IPS-NIHi7 (cell line): Measurements from ENCODE around the gene SMR3B.

Experiments
- DNase-seq: peaks from one replicate; pipeline ENCODE4 v3.0.0; 2012; ENCODE audit warnings: mixed read lengths; ENCODE audit errors: extremely low spot score

The SMR3B gene

GRCh38 chr4:70382691-70383181 is at the start of gene SMR3B:
TSS of gene SMR3B (plus strand) at chr4:70383131. CDS start at chr4:70384511, 1,380 bp downstream.
- no peak for DNase-seq

GRCh38 chr4:70334681-70335080 is 48.2 kb upstream of the SMR3B start, which contains the start of gene CABS1:
TSS of gene CABS1 (plus strand) at chr4:70334981. CDS start at chr4:70335040, 59 bp downstream.
- no peak for DNase-seq

- no peak for DNase-seq
These were observed 46.9 kb upstream of the SMR3B start for GRCh38 chr4:70336043-70336442.

- no peak for DNase-seq
These were observed 45.0 kb upstream of the SMR3B start for GRCh38 chr4:70337886-70338420.

- no peak for DNase-seq
These were observed 26.7 kb upstream of the SMR3B start for GRCh38 chr4:70356185-70356584.

- DNase-seq, result no peak
These were observed 23.7 kb upstream of the SMR3B start for GRCh38 chr4:70359115-70359661.

GRCh38 chr4:70360460-70360859 is 22.5 kb upstream of the SMR3B start, which contains the start of gene SMR3A:
TSS of gene SMR3A (plus strand) at chr4:70360760. CDS start at chr4:70362116, 1,356 bp downstream.
- DNase-seq, result no peak

- DNase-seq, result no peak
These were observed 18.9 kb upstream of the SMR3B start for GRCh38 chr4:70364002-70364401.

- DNase-seq, result no peak
These were observed 17.5 kb upstream of the SMR3B start for GRCh38 chr4:70365479-70365878.

- no peak for DNase-seq
These were observed 15.1 kb upstream of the SMR3B start for GRCh38 chr4:70367813-70368212.

- DNase-seq, result no peak
These were observed 10.9 kb upstream of the SMR3B start for GRCh38 chr4:70371987-70372386.

- no peak for DNase-seq
These were observed 10.2 kb upstream of the SMR3B start for GRCh38 chr4:70372760-70373159.

GRCh38 chr4:70380578-70380977 is 2.4 kb upstream of the SMR3B start:
- DNase-seq, result no peak

- no peak for DNase-seq
These were observed 9.3 kb downstream of the SMR3B start for GRCh38 chr4:70392057-70392776.

- no peak for DNase-seq
These were observed 14.6 kb downstream of the SMR3B start, which contains the start of gene OPRPN for GRCh38 chr4:70397580-70397979. TSS of gene OPRPN (plus strand) at chr4:70397940. CDS start at chr4:70399286, 1,346 bp downstream.

- no peak for DNase-seq
These were observed 16.4 kb downstream of the SMR3B start for GRCh38 chr4:70399319-70399718.

- no peak for DNase-seq
These were observed 19.8 kb downstream of the SMR3B start for GRCh38 chr4:70402762-70403161.

GRCh38 chr4:70405765-70406164 is 22.8 kb downstream of the SMR3B start:
- no peak for DNase-seq

GRCh38 chr4:70425306-70425705 is 42.4 kb downstream of the SMR3B start:
- DNase-seq, result no peak

- DNase-seq, result no peak
These were observed 43.9 kb downstream of the SMR3B start for GRCh38 chr4:70426789-70427188.

- no peak for DNase-seq
These were observed 54.3 kb downstream of the SMR3B start for GRCh38 chr4:70437197-70437596.
